ENCODE data around the gene IPO13. TPM values are rescaled to one million over a fixed set of nuclear protein-coding genes. Genes with fewer than 3 reads are reported as not detected.

Gene IPO13
- total RNA-seq, 1 donor from 2014 or later: 57.4 TPM

- H3K9me3 ChIP-seq (replicated peaks): no peaks in the 10 kb centered on the region
- TF ChIP-seq CTCF (IDR thresholded peaks at IDR 0.05; ENCODE audit: borderline replicate concordance): no peak
- peaks cover 27% of the 10 kb centered on the region for H3K36me3 ChIP-seq
- H3K4me3 ChIP-seq: peak overlapping the region; percentile 87
- peak; percentile 53 for DNase-seq
- intact Hi-C loops (cut with micrococcal nuclease): no loop called here
- H3K27ac ChIP-seq (replicated peaks): peak overlapping the region; percentile 73
- H3K27me3 ChIP-seq (ENCODE audit: low read depth): no peaks in the 10 kb centered on the region
- peaks cover 52% of the 10 kb centered on the region for H3K4me1 ChIP-seq
Observed at GRCh38 chr1:43979528-43980254, 32.9 kb downstream of the IPO13 start.

GRCh38 chr1:43980255-43981134 lies 33.7 kb downstream of the IPO13 start:
- intact Hi-C loops (cut with micrococcal nuclease): no loop called here
- no peak for TF ChIP-seq CTCF (IDR thresholded peaks at IDR 0.05; ENCODE audit: borderline replicate concordance)
- peaks cover 27% of the 10 kb centered on the region for H3K36me3 ChIP-seq
- H3K4me3 ChIP-seq: peak overlapping the region; percentile 87
- peaks cover 46% of the 10 kb centered on the region for H3K4me1 ChIP-seq
- no peak for DNase-seq
- H3K27me3 ChIP-seq (ENCODE audit: low read depth): no peaks in the 10 kb centered on the region
- no peaks in the 10 kb centered on the region for H3K9me3 ChIP-seq (replicated peaks)
- H3K27ac ChIP-seq (replicated peaks): peak overlapping the region; percentile 73

DNA sequence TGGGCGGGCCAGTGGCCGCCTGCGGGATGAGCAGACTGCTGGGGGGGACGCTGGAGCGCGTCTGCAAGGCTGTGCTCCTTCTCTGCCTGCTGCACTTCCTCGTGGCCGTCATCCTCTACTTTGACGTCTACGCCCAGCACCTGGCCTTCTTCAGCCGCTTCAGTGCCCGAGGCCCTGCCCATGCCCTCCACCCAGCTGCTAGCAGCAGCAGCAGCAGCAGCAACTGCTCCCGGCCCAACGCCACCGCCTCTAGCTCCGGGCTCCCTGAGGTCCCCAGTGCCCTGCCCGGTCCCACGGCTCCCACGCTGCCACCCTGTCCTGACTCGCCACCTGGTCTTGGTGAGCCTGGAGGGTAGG lies 34.4 kb downstream of the IPO13 start:
- DNase-seq: no peak
- Histone ChIP-seq H3K4me1 (peaks cover 40% of the 10 kb centered on the region), H3K9me3 (replicated peaks) (no peaks in the 10 kb centered on the region), H3K27ac (replicated peaks) (no peak overlapping the region), H3K27me3 (ENCODE audit: low read depth) (no peaks in the 10 kb centered on the region), H3K4me3 (no peak overlapping the region), H3K36me3 (peaks cover 26% of the 10 kb centered on the region)
- intact Hi-C loops (cut with micrococcal nuclease): no loop called here
- TF ChIP-seq CTCF (IDR thresholded peaks at IDR 0.05; ENCODE audit: borderline replicate concordance): no peak

GRCh38 chr1:43981636-43982035 lies 34.9 kb downstream of the IPO13 start:
- Histone ChIP-seq H3K27me3 (ENCODE audit: low read depth) (no peaks in the 10 kb centered on the region), H3K4me3 (no peak overlapping the region), H3K4me1 (peaks cover 35% of the 10 kb centered on the region), H3K9me3 (replicated peaks) (no peaks in the 10 kb centered on the region), H3K36me3 (peaks cover 21% of the 10 kb centered on the region), H3K27ac (replicated peaks) (no peak overlapping the region)
- no peak for DNase-seq
- intact Hi-C loops (cut with micrococcal nuclease): no loop called here
- TF ChIP-seq CTCF (IDR thresholded peaks at IDR 0.05; ENCODE audit: borderline replicate concordance): no peak

- Histone ChIP-seq H3K9me3 (replicated peaks) (no peaks in the 10 kb centered on the region), H3K36me3 (peaks cover 15% of the 10 kb centered on the region), H3K4me1 (peaks cover 29% of the 10 kb centered on the region), H3K4me3 (no peak overlapping the region), H3K27ac (replicated peaks) (no peak overlapping the region), H3K27me3 (ENCODE audit: low read depth) (no peaks in the 10 kb centered on the region)
- intact Hi-C loops (cut with micrococcal nuclease): no loop called here
- no peak for TF ChIP-seq CTCF (IDR thresholded peaks at IDR 0.05; ENCODE audit: borderline replicate concordance)
- no peak for DNase-seq
Observed at GRCh38 chr1:43982241-43982640, 35.5 kb downstream of the IPO13 start.
